Activated naive CD8-positive, alpha-beta T cell treated with anti-CD3 and anti-CD28 coated beads, Interleukin-2, amount 10 ng/mL, durations not matched to agents 7 days and 5 days (primary cell): Measurements from ENCODE around the gene VAV1. TPM values are rescaled to one million over a fixed set of nuclear protein-coding genes. Genes with fewer than 3 reads are reported as not detected.

Experiments used
- ATAC-seq: fragments of 150-1000 bp; cut with Tn5 transposase; one replicate; pipeline ENCODE4 v1.10.0; 2021; ENCODE audit warnings: low read depth, moderate library complexity
- POLR2A ChIA-PET: fragments of 350-600 bp; sonication (Branson Sonifier 250); formaldehyde crosslinking; loops from one replicate; lab custom pipeline; 2021; ENCODE audit warnings: antibody characterized with exemption; lab: Charles Lee
- DNase-seq: peaks from one replicate; pipeline ENCODE4 v3.0.0; 2021
- H3K27ac Mint-ChIP-seq: one replicate; pipeline ENCODE4 v1.8.0; 2022; ENCODE audit warnings: mild to moderate bottlenecking, mixed read lengths
- H3K27me3 Mint-ChIP-seq: one replicate; pipeline ENCODE4 v1.8.0; 2022; ENCODE audit warnings: mild to moderate bottlenecking, moderate library complexity, mixed read lengths
- H3K36me3 Mint-ChIP-seq: one replicate; pipeline ENCODE4 v1.8.0; 2021; ENCODE audit warnings: mild to moderate bottlenecking, mixed read lengths
- H3K4me1 Mint-ChIP-seq: one replicate; pipeline ENCODE4 v1.8.0; 2021; ENCODE audit warnings: mixed read lengths
- H3K4me3 Mint-ChIP-seq: one replicate; pipeline ENCODE4 v1.8.0; 2022; ENCODE audit warnings: mild to moderate bottlenecking, moderate library complexity, mixed read lengths
- H3K9me3 Mint-ChIP-seq: one replicate; pipeline ENCODE4 v1.8.0; 2021; ENCODE audit warnings: mixed read lengths
- total RNA-seq, 2 experiments: library from RNA; stranded (reverse); gene quantifications; one replicate each; pipeline ENCODE4 v1.2.3, GENCODE V29; 2021

The VAV1 gene
- total RNA-seq, 2 experiments from 2014 or later, result 108 to 113 TPM

- H3K9me3 Mint-ChIP-seq, result no peaks in the 10 kb centered on the region
- POLR2A ChIA-PET, result no interaction called here
Observed at GRCh38 chr19:6733338-6734095, 39.0 kb upstream of the VAV1 start.

GRCh38 chr19:6734096-6734696 is 38.3 kb upstream of the VAV1 start:
- H3K27me3 Mint-ChIP-seq, result no peaks in the 10 kb centered on the region
- H3K4me1 Mint-ChIP-seq, result peaks cover 21% of the 10 kb centered on the region
- H3K27ac Mint-ChIP-seq, result no peak overlapping the region
- H3K36me3 Mint-ChIP-seq, result peaks cover 16% of the 10 kb centered on the region
- no peak for DNase-seq
- POLR2A ChIA-PET, result interaction anchor here (1.0 to 1.2 kb wide), 2 partner anchors 95 to 102 kb away, joined by 3 to 4 read pairs; no protein-coding TSS in a partner anchor
- no peak for ATAC-seq
- H3K9me3 Mint-ChIP-seq, result no peaks in the 10 kb centered on the region
- no peak overlapping the region for H3K4me3 Mint-ChIP-seq

More at GRCh38 chr19:6733338-6734095, 39.0 kb upstream of the VAV1 start:
- H3K27ac Mint-ChIP-seq, result no peak overlapping the region
- H3K36me3 Mint-ChIP-seq, result peaks cover 18% of the 10 kb centered on the region
- H3K4me1 Mint-ChIP-seq, result peaks cover 15% of the 10 kb centered on the region
- no peak for DNase-seq
- H3K27me3 Mint-ChIP-seq, result no peaks in the 10 kb centered on the region
- no peak for ATAC-seq
- H3K4me3 Mint-ChIP-seq, result no peak overlapping the region

- H3K4me1 Mint-ChIP-seq, result peaks cover 23% of the 10 kb centered on the region
- H3K36me3 Mint-ChIP-seq, result peaks cover 15% of the 10 kb centered on the region
- DNase-seq, result no peak
- peak overlapping the region; percentile 98 for H3K4me3 Mint-ChIP-seq
- no peak for ATAC-seq
- no peaks in the 10 kb centered on the region for H3K27me3 Mint-ChIP-seq
- POLR2A ChIA-PET, result interaction anchor here (1.0 to 3.6 kb wide), 9 partner anchors 39 to 205 kb away, joined by 3 to 18 read pairs (median 4); partner anchors contain the start of genes TNFSF14 and TNFSF9
- H3K9me3 Mint-ChIP-seq, result no peaks in the 10 kb centered on the region
- peak overlapping the region; percentile 100 for H3K27ac Mint-ChIP-seq
Observed at GRCh38 chr19:6735181-6735911, 37.2 kb upstream of the VAV1 start.

- Mint-ChIP-seq H3K4me1 (peaks cover 26% of the 10 kb centered on the region), H3K27me3 (no peaks in the 10 kb centered on the region)
- peak; percentile 27 for ATAC-seq
Observed at GRCh38 chr19:6736169-6736916, 36.2 kb upstream of the VAV1 start.

GRCh38 chr19:6736917-6737283 is 35.6 kb upstream of the VAV1 start:
- Mint-ChIP-seq H3K27me3 (no peaks in the 10 kb centered on the region), H3K4me1 (peaks cover 26% of the 10 kb centered on the region), H3K36me3 (peaks cover 14% of the 10 kb centered on the region), H3K9me3 (no peaks in the 10 kb centered on the region), H3K4me3 (peak overlapping the region; percentile 98), H3K27ac (peak overlapping the region; percentile 100)
- DNase-seq (no peak), ATAC-seq (no peak)
- POLR2A ChIA-PET, result interaction anchor here (0.6 to 4.3 kb wide), 22 partner anchors 24 to 363 kb away, joined by 3 to 23 read pairs (median 8); partner anchors contain the start of genes KHSRP, SH2D3A, TNFSF14 and TNFSF9

More at GRCh38 chr19:6736169-6736916, 36.2 kb upstream of the VAV1 start:
- peak; percentile 81 for DNase-seq
- Mint-ChIP-seq H3K36me3 (peaks cover 15% of the 10 kb centered on the region), H3K4me3 (peak overlapping the region; percentile 98), H3K9me3 (no peaks in the 10 kb centered on the region), H3K27ac (peak overlapping the region; percentile 100)
- POLR2A ChIA-PET, result interaction anchor here (0.6 to 4.3 kb wide), 19 partner anchors 32 to 363 kb away, joined by 3 to 23 read pairs (median 4); partner anchors contain the start of genes KHSRP, TNFSF14, TNFSF9 and VAV1

- H3K4me1 Mint-ChIP-seq, result peaks cover 26% of the 10 kb centered on the region
- H3K4me3 Mint-ChIP-seq, result peak within 1 kb of the TSS; percentile 98
- H3K36me3 Mint-ChIP-seq, result peaks cover 11% of the 10 kb centered on the region
- ATAC-seq, result peak; percentile 78
- peak; percentile 99 for DNase-seq
- H3K9me3 Mint-ChIP-seq, result no peaks in the 10 kb centered on the region
- POLR2A ChIA-PET, result interaction anchor here (0.7 to 4.3 kb wide), 18 partner anchors 24 to 364 kb away, joined by 3 to 23 read pairs (median 8); partner anchors contain the start of genes SH2D3A, TNFSF14 and VAV1
- no peaks in the 10 kb centered on the region for H3K27me3 Mint-ChIP-seq
- peak within 1 kb of the TSS; percentile 100 for H3K27ac Mint-ChIP-seq
Observed at GRCh38 chr19:6737284-6737872, 35.1 kb upstream of the VAV1 start, which contains the start of gene GPR108. TSS of gene GPR108 (minus strand) at chr19:6737580. CDS start at chr19:6737576, 4 bp downstream.

- POLR2A ChIA-PET, result interaction anchor here (0.6 to 4.3 kb wide), 19 partner anchors 23 to 364 kb away, joined by 3 to 23 read pairs (median 9); partner anchors contain the start of genes SH2D3A, TNFSF14 and VAV1
- Mint-ChIP-seq H3K4me1 (peaks cover 26% of the 10 kb centered on the region), H3K9me3 (no peaks in the 10 kb centered on the region), H3K27ac (peak overlapping the region; percentile 100), H3K36me3 (peaks cover 7% of the 10 kb centered on the region), H3K27me3 (no peaks in the 10 kb centered on the region), H3K4me3 (peak overlapping the region; percentile 98)
- peak; percentile 23 for ATAC-seq
- peak; percentile 79 for DNase-seq
Observed at GRCh38 chr19:6737873-6738786, 34.4 kb upstream of the VAV1 start.

- Mint-ChIP-seq H3K27me3 (no peaks in the 10 kb centered on the region), H3K27ac (peak overlapping the region; percentile 100), H3K36me3 (peaks cover 8% of the 10 kb centered on the region), H3K4me3 (peak overlapping the region; percentile 98), H3K4me1 (peaks cover 26% of the 10 kb centered on the region), H3K9me3 (no peaks in the 10 kb centered on the region)
- ATAC-seq (no peak), DNase-seq (peak; percentile 64)
- POLR2A ChIA-PET, result interaction anchor here (1.0 to 4.3 kb wide), 14 partner anchors 22 to 222 kb away, joined by 3 to 23 read pairs (median 10); partner anchors contain the start of genes SH2D3A, TNFSF14 and VAV1
Observed at GRCh38 chr19:6738787-6739389, 33.6 kb upstream of the VAV1 start.

GRCh38 chr19:6739390-6739882 is 33.1 kb upstream of the VAV1 start, which contains the start of gene TRIP10:
TSS of gene TRIP10 (plus strand) at chr19:6739680. CDS start at chr19:6739762, 82 bp downstream.
- ATAC-seq, result no peak
- peaks cover 26% of the 10 kb centered on the region for H3K4me1 Mint-ChIP-seq
- H3K4me3 Mint-ChIP-seq, result peak within 1 kb of the TSS; percentile 98
- H3K27me3 Mint-ChIP-seq, result no peaks in the 10 kb centered on the region
- peak within 1 kb of the TSS; percentile 100 for H3K27ac Mint-ChIP-seq
- H3K36me3 Mint-ChIP-seq, result peaks cover 7% of the 10 kb centered on the region
- peak; percentile 89 for DNase-seq
- POLR2A ChIA-PET, result interaction anchor here (1.4 to 4.3 kb wide), 6 partner anchors 32 to 222 kb away, joined by 3 to 23 read pairs (median 14); partner anchors contain the start of gene VAV1
- H3K9me3 Mint-ChIP-seq, result no peaks in the 10 kb centered on the region

- ATAC-seq (no peak), DNase-seq (no peak)
- POLR2A ChIA-PET, result interaction anchor here (0.6 to 4.3 kb wide), 4 partner anchors 61 to 223 kb away, joined by 3 to 23 read pairs (median 6); no protein-coding TSS in a partner anchor
- no peaks in the 10 kb centered on the region for H3K27me3 Mint-ChIP-seq
- H3K4me3 Mint-ChIP-seq, result peak overlapping the region; percentile 98
- peaks cover 26% of the 10 kb centered on the region for H3K4me1 Mint-ChIP-seq
- peak overlapping the region; percentile 50 for H3K27ac Mint-ChIP-seq
- H3K9me3 Mint-ChIP-seq, result no peaks in the 10 kb centered on the region
- peaks cover 6% of the 10 kb centered on the region for H3K36me3 Mint-ChIP-seq
Observed at GRCh38 chr19:6739883-6740588, 32.5 kb upstream of the VAV1 start.
